EL (cell line): ENCODE data around the gene PPP6C.
"Not testable (repeated sequence)": the region's sequence is repeated elsewhere in the genome, so short reads cannot be mapped to it uniquely, and the experiment has no call there.

Source experiments
- DNase-seq: peaks from one replicate; pipeline ENCODE4 v3.0.0-alpha.2; 2016

Gene PPP6C

GRCh38 chr9:125180876-125181275, 8.7 kb downstream of the PPP6C start:
- no peak for DNase-seq

DNA sequence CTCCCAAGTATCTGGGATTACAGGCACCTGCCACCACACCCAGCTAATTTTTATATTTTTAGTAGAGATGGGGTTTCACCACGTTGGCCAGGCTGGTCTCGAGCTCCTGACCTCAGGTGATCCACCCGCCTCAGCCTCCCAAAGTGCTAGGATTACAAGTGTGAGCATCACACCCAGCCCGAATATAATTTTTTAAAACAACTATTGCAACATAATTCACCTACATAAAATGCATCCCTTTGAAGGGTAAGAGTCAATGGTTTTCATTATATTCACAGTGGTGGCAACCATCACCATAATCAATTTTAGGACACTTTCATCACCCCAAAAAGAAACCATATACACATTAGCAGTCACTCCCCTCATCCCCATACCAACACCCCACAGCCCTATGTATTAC, 9.8 kb downstream of the PPP6C start:
- DNase-seq: not testable (repeated sequence)

DNA sequence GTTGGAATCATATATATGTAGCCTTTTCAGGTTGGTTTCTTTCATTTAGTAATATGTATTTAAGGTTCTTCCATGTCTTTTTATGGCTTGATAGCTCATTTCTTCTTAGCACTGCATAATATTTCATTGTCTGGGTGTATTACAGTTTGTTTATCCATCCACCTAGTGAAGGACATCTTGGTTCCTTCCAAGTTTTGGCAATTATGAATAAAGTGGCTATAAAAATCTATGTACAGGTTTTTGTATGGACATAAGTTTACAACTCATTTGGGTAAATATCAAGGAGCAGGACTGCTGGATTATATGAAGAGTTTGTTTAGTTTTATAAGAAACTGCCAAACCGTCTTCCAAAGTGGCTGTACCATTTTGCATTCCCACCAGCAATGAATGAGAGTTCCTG, 11.7 kb downstream of the PPP6C start:
- DNase-seq: no peak

GRCh38 chr9:125176636-125177035, 13.0 kb downstream of the PPP6C start:
- DNase-seq: no peak

- peak; percentile 20 for DNase-seq
These were observed 17.4 kb downstream of the PPP6C start for GRCh38 chr9:125172031-125172755.

GRCh38 chr9:125169895-125170294, 19.7 kb downstream of the PPP6C start:
- no peak for DNase-seq

GRCh38 chr9:125166762-125167161, 22.8 kb downstream of the PPP6C start:
- no peak for DNase-seq

- not testable (repeated sequence) for DNase-seq
These were observed 26.7 kb downstream of the PPP6C start for GRCh38 chr9:125162891-125163290.

GRCh38 chr9:125161284-125161918, 28.2 kb downstream of the PPP6C start:
- DNase-seq: peak; percentile 69

GRCh38 chr9:125160750-125161149, 28.9 kb downstream of the PPP6C start:
- no peak for DNase-seq

DNA sequence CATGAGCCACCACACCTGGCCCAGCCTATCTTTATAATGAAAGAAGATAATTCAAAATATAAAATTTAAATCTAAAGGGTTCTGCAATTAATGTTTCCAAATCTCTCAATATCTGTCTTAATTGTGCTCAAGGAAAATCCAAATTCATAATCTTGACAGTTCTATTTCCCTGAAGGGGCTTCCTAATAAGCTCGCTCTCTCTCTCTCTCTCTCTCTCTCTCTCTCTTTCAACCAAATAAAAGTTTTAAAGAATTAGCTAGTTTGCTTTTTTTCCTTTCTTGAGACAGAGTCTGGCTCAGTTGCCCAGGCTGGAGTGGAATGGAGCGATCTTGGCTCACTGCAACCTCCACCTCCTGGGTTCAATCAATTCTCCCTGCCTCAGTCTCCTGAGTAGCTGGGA, 33.1 kb downstream of the PPP6C start:
- no peak for DNase-seq

DNA sequence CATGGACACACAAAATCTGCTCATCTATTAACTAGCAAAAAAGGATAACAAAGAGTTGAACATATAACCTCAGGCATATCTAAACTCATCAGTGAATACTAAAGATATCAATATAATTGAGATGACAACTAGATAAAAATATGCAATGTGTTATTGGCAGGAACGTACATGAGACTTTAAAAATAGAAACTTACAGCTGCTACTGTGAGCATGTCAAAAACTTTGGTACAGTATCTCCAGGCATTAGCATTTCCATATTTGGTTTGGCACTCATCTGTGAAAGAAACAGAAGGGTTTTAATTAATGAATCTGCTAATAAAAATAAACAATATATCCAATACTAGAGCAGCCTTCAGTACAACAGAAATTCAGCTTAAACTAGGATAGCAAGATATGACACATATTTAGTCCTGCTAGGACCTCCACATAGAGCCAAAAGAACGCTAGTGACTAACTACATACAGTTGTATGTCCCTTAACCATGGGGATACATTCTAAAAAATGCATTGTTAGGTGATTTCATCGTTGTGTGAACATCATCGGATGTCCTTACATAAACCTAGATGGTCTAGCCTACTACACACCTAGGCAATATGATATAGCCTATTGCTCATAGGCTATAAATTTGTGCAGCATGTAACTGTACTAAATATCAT, 35.8 kb downstream of the PPP6C start:
- DNase-seq: no peak

DNA sequence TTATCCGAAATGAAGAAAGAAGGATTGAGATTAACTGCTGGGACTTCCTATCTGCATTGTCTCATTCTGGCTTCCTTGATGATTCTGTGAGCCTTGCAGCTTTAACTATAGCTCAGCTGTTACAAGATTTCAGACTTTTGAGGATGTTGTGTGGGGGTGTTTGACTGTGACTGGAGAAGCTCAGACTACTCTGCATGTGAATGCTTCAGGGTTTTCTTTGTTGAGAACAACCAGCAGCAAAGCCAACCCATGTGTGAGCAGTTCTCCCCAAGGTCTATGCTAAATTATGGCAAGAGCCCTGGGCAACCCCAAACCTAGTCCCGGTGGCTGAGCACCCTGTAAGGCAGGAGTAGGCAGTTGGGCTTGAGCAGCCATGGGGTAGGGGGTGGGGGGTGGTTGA, 37.9 kb downstream of the PPP6C start:
- no peak for DNase-seq

DNA sequence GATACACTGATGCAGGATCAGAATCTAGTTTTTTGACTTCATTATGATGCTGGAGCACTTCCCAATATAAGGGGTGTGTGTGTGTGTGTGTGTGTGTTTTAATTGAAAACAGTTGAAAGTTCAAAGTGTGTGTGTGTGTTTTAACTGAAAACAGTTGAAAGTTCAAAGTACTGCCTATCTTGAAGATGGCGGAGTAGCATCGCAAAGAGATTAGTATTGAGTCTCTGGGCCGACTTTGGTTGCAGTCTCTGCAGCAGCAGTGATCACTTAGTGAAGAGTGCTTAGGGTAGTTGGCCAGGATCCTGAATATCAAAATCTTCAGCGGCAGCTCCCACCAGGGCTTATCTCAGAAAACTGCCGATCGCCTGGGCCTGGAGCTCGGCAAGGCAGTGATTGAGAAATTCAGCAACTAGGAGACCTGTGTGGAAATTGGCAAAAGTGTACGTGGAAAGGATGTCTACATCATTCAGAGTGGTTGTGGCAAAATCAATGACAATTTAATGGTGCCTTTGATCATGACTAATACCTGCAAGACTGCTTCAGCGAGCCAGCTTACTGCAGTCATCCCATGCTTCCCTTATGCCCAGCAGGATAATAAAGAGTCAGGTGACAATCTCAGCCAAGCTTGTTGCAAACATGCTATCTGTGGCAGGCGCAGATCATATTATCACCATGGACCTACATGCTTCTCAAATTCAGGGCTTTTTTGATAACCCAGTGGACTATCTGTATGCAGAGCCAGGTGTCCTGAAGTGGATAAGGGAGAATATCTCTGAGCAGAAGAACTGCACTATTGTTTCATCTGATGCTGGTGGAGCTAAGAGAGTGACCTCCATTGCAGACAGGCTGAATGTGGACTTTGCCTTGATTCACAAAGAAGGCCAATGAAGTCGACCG, 39.0 kb downstream of the PPP6C start:
- DNase-seq: no peak

GRCh38 chr9:125147401-125147951, 42.1 kb downstream of the PPP6C start:
- DNase-seq: no peak

DNA sequence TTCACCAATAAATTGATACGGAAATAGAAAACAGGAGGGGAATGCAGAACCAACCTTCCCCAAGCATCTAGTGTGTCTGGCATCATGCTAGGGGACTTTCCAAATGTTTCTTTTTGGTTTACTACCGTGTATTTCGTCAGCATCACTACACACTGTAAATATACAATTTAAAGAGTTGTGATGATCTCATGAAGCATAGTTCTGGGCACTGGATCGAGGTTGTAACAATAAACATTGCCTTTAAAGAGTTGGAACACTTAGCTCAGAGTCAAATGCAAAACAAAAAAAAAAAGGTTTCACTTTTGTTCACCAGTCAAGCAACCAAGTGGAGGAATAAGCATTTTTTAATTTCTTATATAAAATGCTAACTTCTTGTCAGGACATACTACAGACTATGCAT, 43.4 kb downstream of the PPP6C start:
- peak; percentile 66 for DNase-seq

GRCh38 chr9:125145425-125145824, 44.2 kb downstream of the PPP6C start:
- DNase-seq: no peak

GRCh38 chr9:125143377-125144090, 46.1 kb downstream of the PPP6C start, which contains the start of gene SCAI:
TSS of gene SCAI (minus strand) at chr9:125143528. CDS start at chr9:125143437, 91 bp downstream.
- peak; percentile 99 for DNase-seq

GRCh38 chr9:125142560-125143376, 46.8 kb downstream of the PPP6C start:
- DNase-seq: no peak

GRCh38 chr9:125141751-125142150, 47.9 kb downstream of the PPP6C start:
- no peak for DNase-seq

GRCh38 chr9:125141251-125141650, 48.4 kb downstream of the PPP6C start:
- DNase-seq: peak; percentile 69
